GM18499 (cell line): Measurements from ENCODE around the gene NEU1.
"Not testable (repeated sequence)": the region's sequence is repeated elsewhere in the genome, so short reads cannot be mapped to it uniquely, and the experiment has no call there.

Source experiments
- ATAC-seq: cut with Tn5 transposase; IDR thresholded peaks from one replicate; pipeline ENCODE4 v1.9.1; 2021; ENCODE audit warnings: moderate number of reproducible peaks; ENCODE audit not compliant: insufficient read depth, unreplicated experiment

Gene NEU1

DNA sequence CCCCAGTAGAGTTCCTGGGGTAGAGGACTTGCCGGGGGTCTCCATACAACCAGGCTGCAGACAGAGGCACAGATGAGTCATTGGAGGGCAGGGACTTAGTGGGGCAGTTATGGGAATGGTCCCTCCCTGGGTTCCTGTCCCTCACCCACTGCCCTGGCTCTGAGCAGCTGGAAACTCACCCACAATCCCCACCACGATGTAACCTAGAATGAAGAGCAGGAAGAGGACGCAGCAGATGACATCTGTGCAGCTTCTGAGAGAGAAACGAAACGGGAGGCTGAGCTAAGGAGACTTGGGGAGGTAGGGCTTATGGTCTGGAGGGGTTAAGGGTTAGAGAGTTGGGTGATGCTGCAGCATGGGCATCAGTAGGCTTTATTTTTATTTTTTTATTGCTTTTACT, 13.3 kb upstream of the NEU1 start:
- ATAC-seq = no peak

DNA sequence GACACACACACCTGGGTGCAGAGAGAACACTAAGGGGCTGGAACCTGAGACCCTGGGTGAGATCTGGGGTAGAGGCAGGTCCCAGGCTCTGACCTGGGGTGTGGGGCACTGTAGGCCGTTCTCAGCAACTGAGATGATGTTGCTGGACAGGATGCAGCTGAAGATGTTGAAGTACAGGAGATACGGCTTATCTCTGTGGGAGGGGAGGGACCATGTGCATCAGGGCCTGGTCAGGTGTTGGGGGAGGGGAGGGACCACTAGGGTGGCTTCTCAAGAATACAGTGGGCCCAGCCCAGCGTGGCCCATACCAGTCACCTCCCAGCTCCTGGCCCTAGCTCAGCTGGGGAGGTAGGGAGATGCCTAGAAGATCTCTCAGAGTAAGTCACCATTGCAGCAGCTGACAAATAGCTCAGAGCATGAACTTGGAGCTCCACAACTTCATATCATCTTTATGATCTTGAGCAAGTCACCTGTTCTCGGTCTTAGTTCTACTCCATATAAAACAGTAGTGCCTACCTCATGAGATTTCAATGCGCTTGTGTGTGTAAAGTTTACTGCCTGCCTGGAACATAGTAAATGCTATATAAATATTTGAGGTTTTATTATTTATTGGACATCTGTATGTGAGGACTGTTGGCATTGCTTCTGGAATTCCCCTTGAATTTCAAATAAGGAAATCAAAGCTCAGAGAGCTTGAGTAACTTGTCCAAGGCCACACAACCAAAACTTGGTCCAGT, 12.4 kb upstream of the NEU1 start:
- ATAC-seq = no peak

DNA sequence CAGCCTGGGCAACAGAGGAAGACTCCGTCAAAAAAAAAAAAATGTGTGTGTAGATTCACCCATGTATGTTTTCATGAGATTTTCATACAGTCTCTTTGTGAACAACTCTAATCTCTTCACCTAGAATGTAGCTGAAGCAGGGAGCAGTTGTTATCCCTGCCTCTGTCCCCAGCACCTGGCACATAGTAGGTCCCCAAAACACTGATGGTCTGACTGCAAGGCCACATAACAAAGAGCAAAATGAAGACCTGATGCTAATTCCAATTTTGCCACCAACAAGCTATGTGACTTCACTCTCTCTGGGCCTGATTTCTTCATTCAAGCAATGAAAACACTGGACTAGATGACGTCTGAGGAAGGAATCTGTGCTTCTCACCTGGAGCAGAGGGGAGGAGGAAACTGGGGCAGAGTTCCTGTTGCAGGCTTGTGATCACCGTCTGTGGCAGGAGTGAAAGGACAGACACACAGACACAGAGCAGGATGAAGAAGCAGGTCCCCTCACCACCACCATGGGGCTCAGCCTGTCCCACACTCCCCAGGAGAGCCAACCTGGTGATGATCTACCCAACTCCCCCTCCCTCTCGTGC, 11.6 kb upstream of the NEU1 start:
- no peak for ATAC-seq

DNA sequence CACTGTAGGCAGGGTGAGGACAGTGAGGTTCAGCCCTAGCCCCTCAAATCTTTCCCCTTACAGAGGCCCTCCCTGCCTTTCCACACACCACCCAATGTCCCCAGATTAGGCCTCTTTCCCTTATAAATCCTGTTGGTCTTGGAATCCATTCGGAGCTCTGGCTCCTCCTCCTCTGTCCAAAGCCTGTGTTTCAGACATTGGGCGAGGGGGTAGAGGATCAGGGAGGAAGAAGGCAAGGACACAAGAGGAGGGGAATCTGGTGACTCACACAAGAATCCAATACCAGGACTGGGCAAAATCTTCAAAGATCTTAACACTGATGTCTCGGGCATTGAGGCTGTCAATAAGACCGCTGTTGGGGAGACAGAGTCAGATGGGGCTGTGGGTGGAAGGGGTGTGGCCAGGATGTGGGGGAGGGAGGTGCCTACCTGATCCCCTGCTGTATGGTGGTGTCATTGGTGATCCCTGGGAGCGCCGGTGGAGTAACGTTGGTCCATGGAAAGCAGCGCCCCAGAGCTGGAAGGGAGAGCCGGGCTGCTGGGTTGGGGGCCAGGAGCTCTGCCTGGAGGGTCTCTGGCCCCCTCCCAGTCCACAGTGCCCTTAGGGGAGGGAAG, 8.5 kb upstream of the NEU1 start:
- ATAC-seq = no peak

DNA sequence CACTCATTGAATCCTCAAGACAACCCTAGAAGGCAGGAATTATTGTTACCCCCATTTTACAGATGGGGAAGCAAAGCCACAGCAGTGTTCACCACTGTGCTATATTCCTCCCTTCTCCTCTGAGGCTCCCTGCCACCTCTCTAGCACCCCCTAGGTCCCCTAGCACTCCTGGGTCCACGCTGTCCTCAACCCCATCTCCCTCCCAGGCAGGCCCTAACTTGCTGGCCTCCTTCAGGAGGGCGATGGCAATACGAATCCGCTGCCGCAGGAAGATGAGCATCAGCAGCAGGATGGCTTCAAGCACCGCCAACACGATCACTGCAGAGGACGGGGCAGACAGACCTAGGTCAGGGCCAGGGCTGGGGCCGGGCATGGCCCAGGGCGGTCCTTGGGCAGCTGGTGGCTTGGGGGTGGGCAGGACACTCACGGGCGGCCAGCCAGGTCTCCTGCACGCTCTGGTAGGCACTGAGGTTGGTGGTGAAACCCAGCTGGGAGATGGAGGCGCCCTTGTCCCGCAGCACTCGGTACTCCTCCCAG, 7.8 kb upstream of the NEU1 start:
- no peak for ATAC-seq

DNA sequence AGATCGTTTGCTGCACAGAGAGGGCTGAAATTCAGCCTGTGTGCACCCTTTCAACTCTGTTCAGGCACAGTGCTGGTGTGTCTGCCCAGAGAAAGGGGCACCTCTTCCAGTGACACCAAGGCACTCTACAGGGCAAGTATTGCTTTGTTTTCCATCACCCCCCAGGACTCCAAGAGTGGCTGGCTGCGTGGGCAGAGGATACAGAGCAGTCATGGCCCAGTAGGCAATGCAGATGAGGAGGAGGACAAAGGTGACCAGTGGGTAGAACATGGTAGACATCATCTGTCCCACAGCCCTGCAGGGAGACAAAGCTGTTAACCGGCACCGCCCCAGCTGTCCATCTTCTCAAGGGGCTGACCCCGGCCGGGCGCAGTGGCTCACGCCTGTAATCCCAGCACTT, 6.7 kb upstream of the NEU1 start:
- ATAC-seq = no peak

DNA sequence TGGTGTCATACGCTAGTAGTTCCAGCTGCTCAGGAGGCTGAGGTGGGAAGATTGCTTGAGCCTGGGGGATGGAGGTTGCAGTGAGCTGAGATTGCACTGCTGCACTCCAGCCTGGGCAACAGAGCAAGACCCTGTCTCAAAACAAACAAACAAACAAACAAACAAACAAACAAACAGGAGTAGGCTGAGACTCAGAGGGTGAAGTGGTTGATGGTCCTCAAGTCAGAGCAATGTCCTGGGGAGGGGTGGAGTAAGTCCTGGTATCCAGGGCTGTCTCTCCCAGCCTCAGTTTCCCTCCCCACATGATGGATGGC, 6.0 kb upstream of the NEU1 start:
- ATAC-seq = not testable (repeated sequence)

DNA sequence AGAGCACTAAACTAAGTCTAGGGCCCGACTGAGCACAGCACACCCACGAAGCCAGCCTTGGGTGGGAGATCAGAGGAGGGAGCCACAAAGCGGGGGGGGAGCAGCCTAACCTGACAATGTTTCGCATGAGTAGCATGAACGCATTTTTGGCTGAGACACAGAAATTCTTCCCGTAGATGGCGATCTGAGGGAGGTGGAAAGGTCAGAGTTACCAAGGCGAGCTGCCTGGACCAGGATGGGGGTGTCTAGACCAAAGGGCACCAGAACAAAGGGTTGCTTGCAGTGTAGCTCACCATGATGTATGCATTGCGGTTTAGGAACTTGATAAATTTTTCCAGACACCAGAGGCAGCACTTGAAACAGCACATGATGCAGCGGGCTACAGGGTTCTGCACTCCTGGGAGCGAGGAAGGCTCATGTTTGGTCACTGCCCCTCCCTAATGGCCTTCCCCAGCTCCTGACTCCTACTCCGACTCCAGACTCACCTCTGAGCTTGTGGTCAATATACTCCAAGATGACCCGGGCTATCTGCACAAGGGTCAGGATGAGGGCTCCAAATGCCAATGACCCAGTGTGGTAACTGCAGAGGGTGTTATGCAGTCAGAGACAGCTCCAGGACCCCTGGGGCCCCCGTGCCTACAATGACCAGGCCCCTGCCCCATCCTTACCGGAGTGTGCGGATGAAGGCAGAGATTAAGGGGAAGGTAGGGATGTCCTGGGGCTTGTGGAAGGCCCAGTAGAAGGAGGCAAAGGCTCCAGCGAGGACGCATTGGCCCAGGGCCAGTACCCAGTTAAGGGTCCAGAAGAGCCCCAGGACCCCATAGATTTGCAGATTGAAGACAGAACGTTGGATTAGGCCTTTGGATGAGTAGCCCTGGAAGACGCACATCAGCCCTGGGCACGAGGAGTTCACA, 2.8 kb upstream of the NEU1 start:
- no peak for ATAC-seq

DNA sequence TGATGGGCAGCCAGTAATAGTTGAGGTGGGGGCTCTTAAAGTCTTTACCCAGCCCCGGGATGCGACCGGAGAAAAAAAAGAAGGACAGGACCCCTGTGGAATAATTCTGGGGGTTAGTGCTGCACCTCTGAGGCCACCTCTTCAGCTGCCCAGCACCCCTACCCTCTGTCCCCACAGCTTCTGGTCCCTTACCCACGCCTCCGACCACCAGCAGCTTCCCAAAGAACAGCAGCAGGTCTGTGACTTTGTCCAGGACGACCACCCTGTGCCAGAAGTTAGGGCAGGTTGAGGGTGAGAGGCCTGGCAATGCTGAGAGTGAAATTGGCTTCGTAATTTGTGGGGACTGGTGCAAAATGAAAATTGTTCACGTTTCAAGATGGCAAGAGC, 2.2 kb upstream of the NEU1 start:
- no peak for ATAC-seq

DNA sequence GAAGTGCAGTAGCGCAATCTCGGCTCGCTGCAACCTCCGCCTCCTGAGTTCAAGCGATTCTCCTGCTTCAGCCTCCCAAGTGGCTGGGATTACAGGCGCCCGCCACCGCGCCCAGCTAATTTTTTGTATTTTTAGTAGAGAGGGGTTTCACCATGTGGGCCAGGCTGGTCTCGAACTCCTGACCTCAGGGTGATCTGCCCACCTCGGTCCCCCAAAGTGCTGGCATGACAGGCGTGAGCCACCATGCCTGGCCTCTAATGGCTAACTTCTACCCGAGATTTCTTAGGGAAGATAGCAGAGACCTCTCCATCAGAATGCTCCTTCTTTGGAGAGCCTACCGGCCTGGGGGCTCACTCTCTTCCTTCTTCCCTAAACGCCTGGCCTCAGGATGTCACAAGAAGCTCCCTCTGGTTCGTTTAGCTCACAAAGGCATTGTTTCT, 1.5 kb upstream of the NEU1 start:
- ATAC-seq = not testable (repeated sequence)

DNA sequence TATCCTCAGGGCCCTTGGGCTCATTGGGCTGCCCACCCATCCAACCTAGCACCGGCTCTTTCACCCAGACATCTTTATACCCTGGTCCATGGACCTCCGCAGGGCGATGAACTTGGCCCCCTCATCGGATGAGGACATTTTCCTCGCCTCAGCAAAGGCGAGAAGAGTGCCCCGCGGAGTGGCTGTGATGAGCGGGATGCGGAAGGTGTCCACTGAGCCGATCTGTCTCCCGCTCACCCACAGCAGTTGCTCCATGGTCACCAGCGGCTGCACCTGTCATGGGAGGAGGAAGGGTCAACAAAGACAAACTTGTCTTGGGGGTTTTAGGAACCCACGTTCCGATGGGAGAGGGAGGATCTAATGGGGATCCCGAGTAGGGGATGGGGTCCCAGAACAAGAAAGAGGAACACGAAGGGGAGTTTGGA, 690 bp downstream of the NEU1 start:
- ATAC-seq = no peak

DNA sequence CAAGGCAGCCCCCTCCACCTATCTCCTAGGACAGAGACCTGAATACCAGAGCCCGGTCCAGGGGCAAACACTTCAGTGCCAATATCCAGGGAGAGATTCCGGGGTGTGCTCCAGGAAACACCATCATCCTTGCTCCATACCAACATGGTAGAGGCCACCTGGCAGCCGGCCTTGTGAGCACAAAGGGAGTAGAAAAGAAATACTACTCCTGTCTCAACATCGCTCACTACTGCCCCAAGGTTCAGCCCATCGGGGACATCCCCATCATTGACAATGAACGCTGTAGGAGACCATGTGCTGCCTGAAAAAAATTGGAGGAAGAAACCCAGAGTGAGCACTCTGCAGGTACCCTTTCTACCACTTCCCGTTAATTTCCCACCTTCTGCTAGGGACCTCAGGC, 1.5 kb downstream of the NEU1 start:
- ATAC-seq = no peak

DNA sequence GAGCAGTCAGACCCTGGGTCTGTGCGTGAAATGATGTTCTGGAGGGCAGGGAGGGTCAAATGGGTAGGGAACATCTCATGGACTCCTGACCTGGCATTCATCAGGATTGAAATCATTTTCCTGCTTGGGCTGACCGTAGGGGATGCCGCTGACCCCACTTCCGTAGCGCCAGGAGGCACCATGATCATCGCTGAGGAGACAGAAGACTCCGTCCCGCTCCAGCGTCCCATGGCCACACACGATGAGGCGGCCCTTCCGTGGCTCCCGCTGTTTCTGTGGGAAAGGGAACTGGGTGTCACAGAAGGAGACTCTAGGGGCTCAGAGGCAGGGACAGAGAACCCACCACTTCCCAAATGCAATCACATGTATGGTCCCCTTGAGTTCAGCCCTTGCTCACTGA, 2.3 kb downstream of the NEU1 start:
- ATAC-seq = no peak

DNA sequence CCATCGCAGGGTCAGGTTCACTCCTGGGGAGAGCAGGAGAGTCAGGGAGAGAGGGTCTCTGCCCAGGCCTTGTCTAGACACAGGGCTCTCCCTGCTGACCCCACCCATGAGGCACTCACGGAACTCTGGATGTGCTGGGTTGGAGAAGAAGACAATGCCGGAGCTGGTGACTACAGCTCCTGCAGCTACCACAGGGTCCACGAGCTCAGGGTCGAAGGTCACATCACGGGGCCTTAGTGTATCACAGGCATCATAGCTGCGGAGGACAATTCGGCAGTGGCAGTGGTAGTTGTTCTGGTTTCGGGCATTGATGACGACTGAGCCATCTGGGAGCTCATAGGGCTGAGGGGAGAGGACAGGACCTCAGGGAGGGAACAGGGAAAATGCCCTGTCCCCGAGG, 2.7 kb downstream of the NEU1 start:
- ATAC-seq = no peak

DNA sequence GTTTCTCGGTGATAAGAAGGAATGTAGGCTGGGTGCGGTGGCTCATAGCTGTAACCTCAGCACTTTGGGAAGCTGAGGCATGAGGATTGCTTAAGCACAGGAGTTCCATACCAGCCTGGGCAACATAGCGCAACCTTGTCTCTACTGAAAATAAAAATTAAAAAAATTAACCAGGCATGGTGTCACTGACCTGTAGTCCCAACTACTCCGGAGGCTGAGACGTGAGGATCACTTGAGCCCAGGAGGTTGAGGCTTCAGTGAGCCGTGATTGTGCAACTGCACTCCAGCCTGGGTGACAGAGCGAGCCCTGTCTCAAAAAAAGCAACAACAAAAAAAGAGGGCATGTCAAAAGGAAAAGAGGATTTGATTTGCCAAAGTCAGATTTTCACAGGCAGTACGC, 3.9 kb downstream of the NEU1 start:
- no peak for ATAC-seq

DNA sequence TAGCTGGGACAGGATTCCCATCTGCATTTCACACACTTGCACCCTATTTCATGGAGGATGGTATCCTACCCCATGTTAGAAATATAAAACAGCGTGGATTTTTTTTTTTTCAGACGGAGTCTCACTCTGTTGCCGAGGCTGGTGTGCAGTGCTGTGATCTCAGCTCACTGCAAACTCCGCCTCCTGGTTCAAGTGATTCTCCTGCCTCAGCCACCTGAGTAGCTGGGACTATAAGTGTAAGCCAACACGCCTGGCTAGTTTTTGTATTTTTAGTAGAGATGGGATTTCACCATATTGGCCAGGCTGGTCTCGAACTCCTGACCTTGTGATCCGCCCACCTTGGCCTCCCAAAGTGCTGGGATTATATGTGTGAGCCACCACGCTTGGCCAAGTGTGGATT, 4.8 kb downstream of the NEU1 start:
- not testable (repeated sequence) for ATAC-seq

DNA sequence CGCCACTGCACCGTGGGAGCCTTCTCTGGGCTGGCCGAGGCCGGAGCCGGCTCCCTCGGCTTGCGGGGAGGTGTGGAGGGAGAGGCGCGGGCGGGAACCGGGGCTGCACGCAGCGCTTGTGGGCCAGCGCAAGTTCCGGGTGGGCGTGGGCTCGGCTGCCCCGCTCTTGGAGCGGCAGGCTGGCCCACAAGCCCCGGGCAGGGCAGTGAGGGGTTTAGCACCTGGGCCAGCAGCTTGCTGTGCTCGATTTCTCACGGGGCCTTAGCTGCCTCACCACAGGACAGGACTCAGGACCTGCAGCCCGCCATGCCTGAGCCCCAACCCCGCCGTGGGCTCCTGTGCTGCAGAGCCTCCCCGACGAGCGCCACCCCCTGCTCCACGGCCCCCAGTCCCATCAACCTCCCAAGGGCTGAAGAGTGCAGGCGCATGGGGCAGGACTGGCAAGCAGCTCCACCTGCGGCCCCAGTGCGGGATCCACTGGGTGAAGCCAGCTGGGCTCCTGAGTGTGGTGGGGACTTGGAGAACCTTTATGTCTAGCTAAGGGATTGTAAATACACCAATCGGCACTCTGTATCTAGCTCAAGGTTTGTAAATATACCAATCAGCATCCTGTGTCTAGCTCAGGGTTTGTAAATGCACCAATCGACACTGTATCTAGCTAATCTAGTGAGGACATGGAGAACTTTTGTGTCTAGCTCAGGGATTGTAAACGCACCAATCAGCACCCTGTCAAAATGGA, 10.5 kb downstream of the NEU1 start:
- ATAC-seq = not testable (repeated sequence)

DNA sequence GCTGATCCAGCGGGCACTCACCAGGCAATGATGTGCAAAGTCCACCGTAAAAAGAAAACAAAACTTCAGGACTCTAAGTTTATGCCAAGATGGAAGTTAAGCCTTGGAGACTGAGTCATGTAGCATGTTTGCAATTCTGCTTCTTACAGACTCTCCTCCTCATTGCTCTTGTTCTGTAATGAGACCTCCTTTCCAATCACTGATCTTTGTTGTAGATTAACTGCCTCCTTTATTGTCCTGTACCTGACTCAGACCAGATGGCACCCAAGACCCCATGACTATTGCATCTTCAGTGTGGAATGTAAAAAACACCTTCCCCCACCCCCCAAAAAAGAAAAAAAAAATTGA, 11.2 kb downstream of the NEU1 start:
- ATAC-seq = no peak

DNA sequence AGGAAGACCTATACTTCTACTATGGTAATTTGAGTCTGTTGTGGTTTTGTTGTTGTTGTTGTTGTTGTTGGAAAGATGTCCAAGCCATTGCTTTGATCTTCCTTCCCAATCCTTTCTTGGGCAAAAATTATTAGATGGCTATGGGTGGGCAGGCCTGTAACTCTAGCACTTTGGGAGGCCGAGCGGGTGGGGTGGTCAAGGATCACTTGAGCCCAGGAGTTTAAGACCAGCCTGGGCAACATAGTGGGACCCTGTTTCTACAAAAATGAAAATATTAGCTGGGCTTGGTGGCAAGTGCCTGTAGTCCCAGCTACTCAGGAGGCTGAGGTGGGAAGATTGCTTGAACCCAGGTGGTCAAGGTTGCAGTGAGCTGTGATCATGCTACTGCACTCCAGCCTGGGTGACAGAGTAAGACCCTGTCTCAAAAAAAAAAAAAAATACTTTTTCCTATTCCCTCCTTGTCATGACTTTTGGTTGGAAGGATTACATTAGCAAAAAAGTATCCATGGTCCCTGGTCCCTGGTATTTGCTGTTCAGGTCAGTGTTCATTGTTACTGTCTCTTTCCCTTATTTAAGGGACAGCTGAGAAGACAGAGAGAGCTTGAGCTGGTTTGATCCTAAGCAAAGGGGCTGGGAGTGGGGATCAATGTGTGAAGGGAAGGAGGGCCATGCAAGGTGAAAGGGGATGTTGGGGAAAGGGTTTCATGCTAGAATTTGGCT, 11.7 kb downstream of the NEU1 start:
- no peak for ATAC-seq
